ENCODE measurements around the gene ARL14EP.

Gene ARL14EP

GRCh38 chr11:30329150-30329940, 6.4 kb downstream of the ARL14EP start:
- H3K9ac ChIP-seq (ENCODE audit: low read depth, low read length) = no peak overlapping the region
- peaks cover 7% of the 10 kb centered on the region for H3K4me1 ChIP-seq (ENCODE audit: insufficient read depth, low read length)
- H3K4me3 ChIP-seq (ENCODE audit: low read length) = no peak overlapping the region
- peaks cover 52% of the 10 kb centered on the region for H3K36me3 ChIP-seq (ENCODE audit: insufficient read depth, low read depth, low read length)
- H3K9me3 ChIP-seq (ENCODE audit: insufficient read depth, low read depth, low read length) = no peaks in the 10 kb centered on the region
- no peaks in the 10 kb centered on the region for H3K27me3 ChIP-seq (ENCODE audit: insufficient read depth, low read length)
- H3K27ac ChIP-seq (ENCODE audit: low read length) = no peak overlapping the region

- Histone ChIP-seq H3K9ac (ENCODE audit: low read depth, low read length) (no peak overlapping the region), H3K9me3 (ENCODE audit: insufficient read depth, low read depth, low read length) (no peaks in the 10 kb centered on the region), H3K36me3 (ENCODE audit: insufficient read depth, low read depth, low read length) (peaks cover 80% of the 10 kb centered on the region), H3K4me3 (ENCODE audit: low read length) (no peak overlapping the region), H3K4me1 (ENCODE audit: insufficient read depth, low read length) (no peaks in the 10 kb centered on the region; the same call in 1 of the 2 replicates), H3K27me3 (ENCODE audit: insufficient read depth, low read length) (no peaks in the 10 kb centered on the region), H3K27ac (ENCODE audit: low read length) (no peak overlapping the region)
These were observed 10.5 kb downstream of the ARL14EP start for GRCh38 chr11:30333405-30333804.

DNA sequence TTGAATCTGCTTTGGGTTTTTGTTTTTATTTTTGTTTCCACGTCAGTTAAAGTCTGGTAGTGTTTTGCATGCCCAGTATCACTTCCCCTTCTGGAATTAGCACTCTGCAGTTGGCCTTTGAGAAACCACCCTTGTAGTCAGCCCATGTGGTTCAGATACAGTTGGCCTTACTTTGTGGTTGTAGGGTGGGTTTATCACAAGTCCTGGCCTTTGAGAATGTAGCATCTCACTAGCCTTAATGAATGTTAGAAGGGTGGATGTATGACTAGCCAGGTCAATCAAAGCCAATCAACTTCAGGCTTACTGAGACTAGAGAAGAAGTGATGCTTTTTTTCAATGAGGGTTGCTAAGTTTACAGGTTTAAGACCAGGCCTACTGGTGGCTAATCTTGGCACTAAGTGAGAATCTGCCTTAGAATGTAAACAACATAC, 19.8 kb downstream of the ARL14EP start:
- Histone ChIP-seq H3K9me3 (ENCODE audit: insufficient read depth, low read depth, low read length) (no peaks in the 10 kb centered on the region; the same call in 1 of the 2 replicates), H3K9ac (ENCODE audit: low read depth, low read length) (no peak overlapping the region), H3K4me1 (ENCODE audit: insufficient read depth, low read length) (no peaks in the 10 kb centered on the region), H3K27ac (ENCODE audit: low read length) (no peak overlapping the region), H3K36me3 (ENCODE audit: insufficient read depth, low read depth, low read length) (peaks cover 12% of the 10 kb centered on the region; the same call in 1 of the 2 replicates), H3K27me3 (ENCODE audit: insufficient read depth, low read length) (no peaks in the 10 kb centered on the region), H3K4me3 (ENCODE audit: low read length) (no peak overlapping the region)

DNA sequence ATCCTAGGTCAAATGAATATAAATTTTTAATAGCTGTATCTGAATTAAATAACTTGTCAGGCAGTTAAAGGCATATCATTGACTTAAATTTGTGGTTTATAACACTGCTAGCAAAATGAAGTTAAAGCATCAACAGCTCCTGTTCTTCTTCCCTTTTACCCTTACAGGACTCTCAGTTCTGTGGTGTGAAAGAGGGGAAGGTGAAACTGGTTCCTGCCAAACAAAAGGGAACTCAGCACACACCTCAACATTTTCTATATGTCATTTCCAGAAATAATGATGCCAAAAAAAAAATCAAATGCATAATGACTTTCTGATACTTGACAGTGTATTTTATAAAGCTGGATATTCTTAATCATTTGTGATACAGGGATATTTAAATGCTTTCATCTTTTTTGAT, 21.2 kb downstream of the ARL14EP start:
- no peaks in the 10 kb centered on the region for H3K27me3 ChIP-seq (ENCODE audit: insufficient read depth, low read length)
- peaks cover 2% of the 10 kb centered on the region; the same call in 1 of the 2 replicates for H3K36me3 ChIP-seq (ENCODE audit: insufficient read depth, low read depth, low read length)
- no peaks in the 10 kb centered on the region; the same call in 1 of the 2 replicates for H3K9me3 ChIP-seq (ENCODE audit: insufficient read depth, low read depth, low read length)
- no peak overlapping the region for H3K4me3 ChIP-seq (ENCODE audit: low read length)
- H3K27ac ChIP-seq (ENCODE audit: low read length) = no peak overlapping the region
- H3K9ac ChIP-seq (ENCODE audit: low read depth, low read length) = no peak overlapping the region
- no peaks in the 10 kb centered on the region for H3K4me1 ChIP-seq (ENCODE audit: insufficient read depth, low read length)

GRCh38 chr11:30345644-30346043, 22.7 kb downstream of the ARL14EP start:
- Histone ChIP-seq H3K4me3 (ENCODE audit: low read length) (no peak overlapping the region), H3K36me3 (ENCODE audit: insufficient read depth, low read depth, low read length) (no peaks in the 10 kb centered on the region), H3K4me1 (ENCODE audit: insufficient read depth, low read length) (no peaks in the 10 kb centered on the region), H3K9ac (ENCODE audit: low read depth, low read length) (no peak overlapping the region), H3K27ac (ENCODE audit: low read length) (no peak overlapping the region), H3K9me3 (ENCODE audit: insufficient read depth, low read depth, low read length) (no peaks in the 10 kb centered on the region; the same call in 1 of the 2 replicates), H3K27me3 (ENCODE audit: insufficient read depth, low read length) (no peaks in the 10 kb centered on the region)

GRCh38 chr11:30346068-30346688, 23.3 kb downstream of the ARL14EP start:
- Histone ChIP-seq H3K27ac (ENCODE audit: low read length) (no peak overlapping the region), H3K36me3 (ENCODE audit: insufficient read depth, low read depth, low read length) (no peaks in the 10 kb centered on the region), H3K4me1 (ENCODE audit: insufficient read depth, low read length) (no peaks in the 10 kb centered on the region), H3K9me3 (ENCODE audit: insufficient read depth, low read depth, low read length) (no peaks in the 10 kb centered on the region; the same call in 1 of the 2 replicates), H3K4me3 (ENCODE audit: low read length) (no peak overlapping the region), H3K9ac (ENCODE audit: low read depth, low read length) (no peak overlapping the region), H3K27me3 (ENCODE audit: insufficient read depth, low read length) (no peaks in the 10 kb centered on the region)

DNA sequence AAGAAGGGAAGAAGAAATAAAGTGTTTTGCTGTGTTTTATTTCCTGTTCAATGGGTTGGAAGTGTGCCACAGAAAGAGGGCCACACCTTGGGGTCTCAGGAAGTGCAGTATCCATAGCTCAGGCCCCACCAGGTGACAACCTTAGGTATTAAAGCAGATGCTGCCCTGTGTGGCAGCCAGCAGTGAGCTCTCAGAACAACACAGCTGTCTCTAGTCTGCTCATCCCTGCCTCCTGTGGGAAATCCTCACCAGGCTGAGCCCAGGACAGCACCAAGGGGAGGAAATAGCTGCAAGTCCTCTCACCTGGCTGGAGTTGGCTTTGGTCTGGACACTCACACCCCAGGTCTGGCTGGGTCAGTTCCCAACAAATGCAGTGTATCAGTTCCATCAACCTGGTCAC, 25.1 kb downstream of the ARL14EP start:
- H3K9ac ChIP-seq (ENCODE audit: low read depth, low read length) = no peak overlapping the region
- no peaks in the 10 kb centered on the region for H3K27me3 ChIP-seq (ENCODE audit: insufficient read depth, low read length)
- no peaks in the 10 kb centered on the region; the same call in 1 of the 2 replicates for H3K9me3 ChIP-seq (ENCODE audit: insufficient read depth, low read depth, low read length)
- no peak overlapping the region for H3K4me3 ChIP-seq (ENCODE audit: low read length)
- H3K4me1 ChIP-seq (ENCODE audit: insufficient read depth, low read length) = no peaks in the 10 kb centered on the region
- no peaks in the 10 kb centered on the region for H3K36me3 ChIP-seq (ENCODE audit: insufficient read depth, low read depth, low read length)
- H3K27ac ChIP-seq (ENCODE audit: low read length) = no peak overlapping the region

DNA sequence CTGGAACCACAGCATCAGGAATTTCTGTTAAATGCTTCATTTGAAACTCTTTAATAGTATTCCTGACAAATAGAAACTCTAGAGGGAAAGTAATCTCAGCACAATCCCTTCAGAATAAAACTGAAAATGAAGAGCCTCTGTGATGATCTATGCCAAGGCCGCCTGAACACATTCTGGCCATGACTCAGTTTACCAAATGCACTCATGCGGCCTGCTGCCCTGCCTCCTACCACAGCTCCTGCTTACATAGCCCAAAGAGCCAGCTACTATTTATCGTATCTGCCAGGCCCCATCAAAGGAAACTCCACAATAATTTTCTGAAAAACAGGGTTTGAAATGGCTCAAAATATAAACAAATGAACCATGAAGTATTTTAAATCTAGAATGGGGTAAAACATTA, 27.0 kb downstream of the ARL14EP start:
- no peaks in the 10 kb centered on the region for H3K27me3 ChIP-seq (ENCODE audit: insufficient read depth, low read length)
- H3K4me1 ChIP-seq (ENCODE audit: insufficient read depth, low read length) = no peaks in the 10 kb centered on the region
- no peaks in the 10 kb centered on the region for H3K9me3 ChIP-seq (ENCODE audit: insufficient read depth, low read depth, low read length)
- H3K9ac ChIP-seq (ENCODE audit: low read depth, low read length) = no peak overlapping the region
- H3K27ac ChIP-seq (ENCODE audit: low read length) = no peak overlapping the region
- no peak overlapping the region for H3K4me3 ChIP-seq (ENCODE audit: low read length)
- no peaks in the 10 kb centered on the region for H3K36me3 ChIP-seq (ENCODE audit: insufficient read depth, low read depth, low read length)

DNA sequence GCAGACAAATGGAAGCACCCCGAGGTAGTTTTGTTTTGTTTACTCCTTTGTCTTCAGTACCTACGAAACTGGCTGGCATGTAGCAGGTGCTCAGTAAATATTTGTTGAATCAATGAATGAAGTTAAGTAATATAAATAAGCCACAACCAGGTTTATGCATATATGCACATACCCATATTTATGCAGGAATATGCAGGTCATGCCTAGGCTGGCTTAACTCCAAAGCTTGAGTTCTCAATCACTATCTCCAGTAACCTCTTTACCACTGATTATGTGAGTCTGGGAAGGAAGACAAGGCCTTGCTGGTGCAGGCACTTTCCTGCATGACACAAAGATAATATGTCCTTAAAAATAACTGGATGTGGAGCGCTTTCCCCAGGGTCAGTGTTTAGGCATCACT, 27.5 kb downstream of the ARL14EP start:
- H3K27ac ChIP-seq (ENCODE audit: low read length) = no peak overlapping the region
- no peaks in the 10 kb centered on the region for H3K4me1 ChIP-seq (ENCODE audit: insufficient read depth, low read length)
- H3K9me3 ChIP-seq (ENCODE audit: insufficient read depth, low read depth, low read length) = no peaks in the 10 kb centered on the region
- no peaks in the 10 kb centered on the region for H3K36me3 ChIP-seq (ENCODE audit: insufficient read depth, low read depth, low read length)
- no peak overlapping the region for H3K4me3 ChIP-seq (ENCODE audit: low read length)
- no peaks in the 10 kb centered on the region for H3K27me3 ChIP-seq (ENCODE audit: insufficient read depth, low read length)
- no peak overlapping the region for H3K9ac ChIP-seq (ENCODE audit: low read depth, low read length)

- Histone ChIP-seq H3K36me3 (ENCODE audit: insufficient read depth, low read depth, low read length) (no peaks in the 10 kb centered on the region), H3K9me3 (ENCODE audit: insufficient read depth, low read depth, low read length) (no peaks in the 10 kb centered on the region), H3K27ac (ENCODE audit: low read length) (no peak overlapping the region), H3K9ac (ENCODE audit: low read depth, low read length) (no peak overlapping the region), H3K4me3 (ENCODE audit: low read length) (no peak overlapping the region), H3K27me3 (ENCODE audit: insufficient read depth, low read length) (no peaks in the 10 kb centered on the region), H3K4me1 (ENCODE audit: insufficient read depth, low read length) (0 out of 2 replicates have a peak, but pooled peaks cover 1% of the 10 kb centered on the region)
These were observed 28.2 kb downstream of the ARL14EP start for GRCh38 chr11:30351061-30351460.

DNA sequence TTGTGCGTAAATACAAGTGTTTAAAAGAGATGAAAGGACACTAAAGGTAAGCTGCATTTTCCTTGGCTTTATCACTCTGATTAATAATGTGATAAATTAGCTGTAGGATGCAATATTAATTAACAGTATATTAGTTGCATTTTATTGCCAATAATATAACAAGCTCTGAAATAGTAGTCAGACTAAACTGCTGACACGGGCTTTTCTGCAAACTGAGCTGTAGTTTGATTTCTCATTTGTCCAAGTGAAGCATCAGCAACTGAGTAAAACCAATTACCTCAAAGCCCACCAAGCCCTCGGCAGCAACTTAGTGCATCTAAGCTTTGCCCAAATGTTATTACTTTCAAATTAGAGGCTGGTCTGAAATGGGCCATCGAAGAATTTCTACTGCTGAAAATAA, 33.5 kb downstream of the ARL14EP start:
- H3K27ac ChIP-seq (ENCODE audit: low read length) = no peak overlapping the region
- no peak overlapping the region for H3K9ac ChIP-seq (ENCODE audit: low read depth, low read length)
- no peak overlapping the region for H3K4me3 ChIP-seq (ENCODE audit: low read length)
- 0 out of 2 replicates have a peak, but pooled peaks cover 4% of the 10 kb centered on the region for H3K4me1 ChIP-seq (ENCODE audit: insufficient read depth, low read length)
- H3K27me3 ChIP-seq (ENCODE audit: insufficient read depth, low read length) = no peaks in the 10 kb centered on the region
- H3K9me3 ChIP-seq (ENCODE audit: insufficient read depth, low read depth, low read length) = no peaks in the 10 kb centered on the region
- H3K36me3 ChIP-seq (ENCODE audit: insufficient read depth, low read depth, low read length) = no peaks in the 10 kb centered on the region

DNA sequence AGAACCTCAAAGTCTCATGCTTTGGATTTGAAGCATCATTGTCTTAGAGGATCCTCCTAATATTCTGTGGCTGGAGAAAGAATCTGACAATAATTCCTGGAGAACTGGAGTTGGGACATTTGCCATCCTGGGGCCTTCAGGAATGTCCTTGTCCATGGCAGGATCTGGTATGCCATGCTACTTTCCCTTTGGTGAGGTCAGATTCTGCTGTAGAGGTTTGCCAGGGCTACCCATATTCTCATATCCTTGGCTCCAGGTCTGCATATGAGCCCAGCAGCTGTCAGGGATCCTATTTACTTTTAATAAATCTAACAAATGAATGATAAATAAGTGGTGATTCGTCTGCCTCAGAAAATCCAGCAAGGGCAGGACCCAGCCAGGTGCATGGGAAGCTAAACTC, 35.0 kb downstream of the ARL14EP start:
- Histone ChIP-seq H3K27me3 (ENCODE audit: insufficient read depth, low read length) (no peaks in the 10 kb centered on the region), H3K9ac (ENCODE audit: low read depth, low read length) (no peak overlapping the region), H3K36me3 (ENCODE audit: insufficient read depth, low read depth, low read length) (no peaks in the 10 kb centered on the region), H3K4me3 (ENCODE audit: low read length) (no peak overlapping the region), H3K4me1 (ENCODE audit: insufficient read depth, low read length) (0 out of 2 replicates have a peak, but pooled peaks cover 4% of the 10 kb centered on the region), H3K27ac (ENCODE audit: low read length) (no peak overlapping the region), H3K9me3 (ENCODE audit: insufficient read depth, low read depth, low read length) (no peaks in the 10 kb centered on the region)
